ENCODE results near the gene RRAS.

- no peak for TF ChIP-seq SIN3A (IDR thresholded peaks at IDR 0.05; ENCODE audit: borderline replicate concordance, low read depth, low read length)
- no peak for TF ChIP-seq EP300 (IDR thresholded peaks at IDR 0.05; ENCODE audit: borderline replicate concordance in 1 of 2, low read depth in 1 of 2, low read length in 1 of 2)
- no peak for TF ChIP-seq RCOR1 (IDR thresholded peaks at IDR 0.05; ENCODE audit: low read length)
- TF ChIP-seq, protein P1, sequence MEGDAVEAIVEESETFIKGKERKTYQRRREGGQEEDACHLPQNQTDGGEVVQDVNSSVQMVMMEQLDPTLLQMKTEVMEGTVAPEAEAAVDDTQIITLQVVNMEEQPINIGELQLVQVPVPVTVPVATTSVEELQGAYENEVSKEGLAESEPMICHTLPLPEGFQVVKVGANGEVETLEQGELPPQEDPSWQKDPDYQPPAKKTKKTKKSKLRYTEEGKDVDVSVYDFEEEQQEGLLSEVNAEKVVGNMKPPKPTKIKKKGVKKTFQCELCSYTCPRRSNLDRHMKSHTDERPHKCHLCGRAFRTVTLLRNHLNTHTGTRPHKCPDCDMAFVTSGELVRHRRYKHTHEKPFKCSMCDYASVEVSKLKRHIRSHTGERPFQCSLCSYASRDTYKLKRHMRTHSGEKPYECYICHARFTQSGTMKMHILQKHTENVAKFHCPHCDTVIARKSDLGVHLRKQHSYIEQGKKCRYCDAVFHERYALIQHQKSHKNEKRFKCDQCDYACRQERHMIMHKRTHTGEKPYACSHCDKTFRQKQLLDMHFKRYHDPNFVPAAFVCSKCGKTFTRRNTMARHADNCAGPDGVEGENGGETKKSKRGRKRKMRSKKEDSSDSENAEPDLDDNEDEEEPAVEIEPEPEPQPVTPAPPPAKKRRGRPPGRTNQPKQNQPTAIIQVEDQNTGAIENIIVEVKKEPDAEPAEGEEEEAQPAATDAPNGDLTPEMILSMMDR (IDR thresholded peaks at IDR 0.05): no peak
- no peak for TF ChIP-seq RAD21 (IDR thresholded peaks at IDR 0.05; ENCODE audit: low read length)
- no peak for TF ChIP-seq TEAD4 (IDR thresholded peaks at IDR 0.05; ENCODE audit: borderline replicate concordance, insufficient read depth)
- TF ChIP-seq FOXJ3 (CRISPR knock-in tag; IDR thresholded peaks at IDR 0.05): no peak
- TF ChIP-seq REST (IDR thresholded peaks at IDR 0.05; ENCODE audit: low read depth, low read length): no peak
Measured at GRCh38 chr19:49587227-49587626, 52.7 kb downstream of the RRAS start.

Data from SK-N-SH (cell line).